A549 (cell line): ENCODE data around the gene MYBPC2.

Experiments
- BCL3 ChIP-seq: fragments of >200 bp; sonication (Bioruptor Twin); formaldehyde crosslinking; IDR thresholded peaks from 3 replicates; pipeline ENCODE4 v1.6.1; 2016
- CHD2 ChIP-seq: fragments of 150-350 bp; IDR thresholded peaks from 2 replicates; pipeline ENCODE4 v1.6.1; 2014; ENCODE audit warnings: low read length; ENCODE audit not compliant: partially characterized antibody
- CTCF ChIP-seq: fragments of >200 bp; sonication (Bioruptor Twin); formaldehyde crosslinking; IDR thresholded peaks from 3 replicates; pipeline ENCODE4 v1.5.1; 2016
- KDM5A ChIP-seq: fragments of 200-600 bp; sonication (generic); IDR thresholded peaks from 2 replicates; pipeline ENCODE4 v1.6.1; 2016; ENCODE audit warnings: antibody characterized with exemption, mild to moderate bottlenecking
- NR3C1 ChIP-seq: fragments of >200 bp; sonication (Bioruptor Twin); formaldehyde crosslinking; IDR thresholded peaks from 3 replicates; pipeline ENCODE4 v1.6.1; 2017
- RAD21 ChIP-seq, 2 experiments: fragments of >200 bp in 1 of 2; sonication (Bioruptor Twin) in 1 of 2; formaldehyde crosslinking in 1 of 2; IDR thresholded peaks in 1 of 2; conservative IDR thresholded peaks in 1 of 2; 2 replicates in 1 of 2; 3 replicates in 1 of 2; pipeline ENCODE4 v1.6.1; 2012 to 2018; ENCODE audit warnings: inconsistent platforms in 1 of 2
- RNF2 ChIP-seq: fragments of 200-600 bp; sonication (generic); IDR thresholded peaks from 2 replicates; pipeline ENCODE4 v1.6.1; 2016; ENCODE audit warnings: low read depth, mild to moderate bottlenecking, antibody characterized with exemption, moderate library complexity, borderline replicate concordance
- SMC3 ChIP-seq: fragments of >200 bp; sonication (Bioruptor Twin); formaldehyde crosslinking; IDR thresholded peaks from 3 replicates; pipeline ENCODE4 v1.6.1; 2018; ENCODE audit warnings: inconsistent platforms

- TF ChIP-seq SMC3 (no peak), RAD21 (conservative IDR thresholded peaks at IDR 0.05 in 1 of 2, IDR thresholded peaks at IDR 0.05 in 1 of 2) (no peak), KDM5A (no peak), BCL3 (no peak), CTCF (no peak), CHD2 (no peak), NR3C1 (no peak), RNF2 (no peak)
Measured at GRCh38 chr19:50459067-50459456, 26.4 kb downstream of the MYBPC2 start.
